GM23248 (cell line): ENCODE data around the gene CARD18. TPM values are rescaled to one million over a fixed set of nuclear protein-coding genes. Genes with fewer than 3 reads are reported as not detected.

Source experiments
- DNase-seq: peaks from one replicate; pipeline ENCODE4 v3.0.0-alpha.2; 2015
- H2AFZ ChIP-seq: fragments of 200-600 bp; sonication (generic); 2 replicates; pipeline ENCODE4 v1.6.1; 2016; ENCODE audit warnings: antibody characterized with exemption
- H3F3A ChIP-seq: fragments of 200-600 bp; sonication (generic); 2 replicates; pipeline ENCODE4 v1.6.1; 2016; ENCODE audit warnings: mild to moderate bottlenecking, antibody characterized with exemption, mixed run types; ENCODE audit not compliant: insufficient read depth
- H3K27ac ChIP-seq: fragments of 200-600 bp; sonication (generic); 2 replicates; pipeline ENCODE4 v1.5.1; 2016; ENCODE audit warnings: mild to moderate bottlenecking
- H3K27me3 ChIP-seq: fragments of 200-600 bp; sonication (generic); replicated peaks from 2 replicates; pipeline ENCODE4 v1.6.1; 2016; ENCODE audit warnings: mild to moderate bottlenecking; ENCODE audit not compliant: insufficient read depth
- H3K36me3 ChIP-seq: fragments of 200-600 bp; sonication (generic); 2 replicates; pipeline ENCODE4 v1.6.1; 2016; ENCODE audit warnings: low read depth, mild to moderate bottlenecking
- H3K4me1 ChIP-seq: fragments of 200-600 bp; sonication (generic); 2 replicates; pipeline ENCODE4 v1.6.1; 2016; ENCODE audit warnings: mild to moderate bottlenecking; ENCODE audit not compliant: insufficient read depth
- H3K4me2 ChIP-seq: fragments of 200-600 bp; sonication (generic); one replicate; pipeline ENCODE4 v1.6.1; 2016; ENCODE audit warnings: mild to moderate bottlenecking; ENCODE audit not compliant: unreplicated experiment
- H3K4me3 ChIP-seq: fragments of 200-600 bp; sonication (generic); 2 replicates; pipeline ENCODE4 v1.5.1; 2016; ENCODE audit warnings: mild to moderate bottlenecking
- H3K79me2 ChIP-seq: fragments of 200-600 bp; sonication (generic); 2 replicates; pipeline ENCODE4 v1.6.1; 2016; ENCODE audit warnings: mild to moderate bottlenecking; ENCODE audit not compliant: insufficient read depth
- H3K9ac ChIP-seq: fragments of 200-600 bp; sonication (generic); 2 replicates; pipeline ENCODE4 v1.6.1; 2016; ENCODE audit warnings: mild to moderate bottlenecking
- H3K9me2 ChIP-seq: fragments of 200-600 bp; sonication (generic); 2 replicates; pipeline ENCODE4 v1.6.1; 2016; ENCODE audit warnings: mixed run types, mild to moderate bottlenecking, moderate library complexity; ENCODE audit not compliant: insufficient read depth
- H3K9me3 ChIP-seq: fragments of 200-600 bp; sonication (generic); one replicate; pipeline ENCODE4 v1.6.1; 2017; ENCODE audit warnings: low read depth
- H4K20me1 ChIP-seq: fragments of 200-600 bp; sonication (generic); 2 replicates; pipeline ENCODE4 v1.6.0; 2016; ENCODE audit not compliant: insufficient read depth
- EZH2 ChIP-seq: fragments of 200-600 bp; sonication (generic); IDR thresholded peaks from 2 replicates; pipeline ENCODE4 v1.6.1; 2018; ENCODE audit warnings: antibody characterized with exemption, mild to moderate bottlenecking; ENCODE audit not compliant: insufficient read depth, poor library complexity, severe bottlenecking
- EZH2phosphoT487 ChIP-seq: fragments of 200-600 bp; sonication (generic); IDR thresholded peaks from 2 replicates; pipeline ENCODE4 v1.6.1; 2018; ENCODE audit warnings: antibody characterized with exemption, moderate library complexity, mild to moderate bottlenecking, low read depth; ENCODE audit not compliant: insufficient read depth
- WGBS, 2 experiments: methylation state at CpG; one replicate each; pipeline ENCODE4 v1.1.6; 2015 to 2017; ENCODE audit warnings: low lambda C conversion rate in 2 of 2, low coverage in 1 of 2; ENCODE audit errors: missing lambda C conversion rate in 2 of 2; 5-methylcytosine and 5-hydroxymethylcytosine counted together
- in situ Hi-C: fragments of 300-500 bp; cut with MboI; formaldehyde crosslinking; loops from 2 replicates; pipeline ENCODE4 v1.15.0; 2020
- polyA plus RNA-seq: library from polyadenylated mRNA; unstranded; fragments of >200 nt; fragmentation: Nextera tagmentation; extraction: Ambion mirVana; gene quantifications from 2 replicates; pipeline ENCODE4 v1.2.1, GENCODE V29; 2016
- total RNA-seq: library from RNA; depleted of rRNA; stranded (reverse); fragments of >200 nt; shearing (Covaris generic); gene quantifications from 2 replicates; pipeline ENCODE4 v1.2.3, GENCODE V29; 2014

The CARD18 gene
- total and polyA plus RNA-seq, 2 experiments from 2014 or later = not detected

DNA sequence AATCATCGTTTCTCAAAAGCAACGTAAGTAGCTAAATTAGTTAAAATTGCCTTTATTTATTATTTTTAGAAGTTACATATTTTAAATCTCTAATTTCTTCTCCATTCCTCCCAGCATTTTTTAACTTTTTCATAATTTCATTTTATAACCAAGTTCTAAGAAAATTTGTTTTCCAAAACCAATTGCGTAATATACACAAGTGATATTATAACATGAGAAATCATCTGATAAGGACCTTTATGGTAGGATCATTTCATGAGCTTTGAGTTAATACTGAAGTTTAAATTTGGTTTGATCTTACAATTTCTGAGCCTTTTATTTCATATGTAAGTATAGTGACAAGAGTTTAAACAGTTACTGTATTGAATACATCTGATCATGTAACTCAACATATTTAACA, 27.7 kb upstream of the CARD18 start:
- no peaks in the 10 kb centered on the region for H3K9me2 ChIP-seq
- in situ Hi-C loops = no loop called here
- H3K27ac ChIP-seq = no peak overlapping the region
- H4K20me1 ChIP-seq = no peaks in the 10 kb centered on the region
- H3F3A ChIP-seq = peaks cover 9% of the 10 kb centered on the region; the same call in 1 of the 2 replicates
- no peak overlapping the region for H2AFZ ChIP-seq
- peaks cover 8% of the 10 kb centered on the region for H3K4me1 ChIP-seq
- H3K4me3 ChIP-seq = no peak overlapping the region
- H3K36me3 ChIP-seq = no peaks in the 10 kb centered on the region
- no peak overlapping the region for H3K4me2 ChIP-seq
- TF ChIP-seq EZH2 (no peak), EZH2phosphoT487 (no peak)
- H3K79me2 ChIP-seq = no peaks in the 10 kb centered on the region
- H3K9me3 ChIP-seq = no peaks in the 10 kb centered on the region
- H3K9ac ChIP-seq = no peak overlapping the region
- no peak for DNase-seq
- H3K27me3 ChIP-seq = no peaks in the 10 kb centered on the region
- 95 to 97% methylated on average over 3 of the region's 3 CpGs for WGBS, 2 experiments

GRCh38 chr11:105164208-105164607, 24.6 kb upstream of the CARD18 start:
- Histone ChIP-seq H3F3A (peaks cover 9% of the 10 kb centered on the region; the same call in 1 of the 2 replicates), H3K36me3 (no peaks in the 10 kb centered on the region), H3K4me3 (no peak overlapping the region), H3K27me3 (no peaks in the 10 kb centered on the region), H4K20me1 (no peaks in the 10 kb centered on the region), H3K4me2 (no peak overlapping the region), H3K9me3 (no peaks in the 10 kb centered on the region), H3K79me2 (no peaks in the 10 kb centered on the region), H3K9ac (no peak overlapping the region), H2AFZ (no peak overlapping the region), H3K27ac (no peak overlapping the region), H3K4me1 (peaks cover 8% of the 10 kb centered on the region), H3K9me2 (0 out of 2 replicates have a peak, but pooled peaks cover 6% of the 10 kb centered on the region)
- no peak for TF ChIP-seq EZH2phosphoT487
- TF ChIP-seq EZH2 = no peak
- DNase-seq = no peak
- in situ Hi-C loops = no loop called here
- 89 to 93% methylated on average over 4 of the region's 4 CpGs for WGBS, 2 experiments

DNA sequence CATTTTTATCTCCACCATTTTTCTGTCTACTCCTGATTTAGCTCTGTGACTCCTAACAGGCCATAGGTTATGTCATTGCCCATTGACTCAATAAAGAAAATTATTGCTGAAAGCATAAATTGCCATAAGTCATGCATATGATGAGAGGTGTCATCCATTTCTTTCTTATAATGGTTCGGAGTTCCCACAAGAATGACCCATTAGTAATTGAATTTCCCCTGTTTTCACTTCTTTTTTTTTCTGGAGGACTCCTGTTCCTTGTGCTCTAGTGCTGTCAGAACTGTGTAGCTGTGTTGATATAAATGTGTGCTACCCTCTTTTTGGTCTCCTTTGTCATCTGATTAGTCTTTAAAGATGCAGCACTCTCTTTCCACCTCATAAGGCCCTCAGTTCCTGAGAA, 22.9 kb upstream of the CARD18 start:
- in situ Hi-C loops = no loop called here
- H3F3A ChIP-seq = no peaks in the 10 kb centered on the region
- H3K27ac ChIP-seq = no peak overlapping the region
- DNase-seq = no peak
- 45 to 61% methylated on average over 1 of the region's 1 CpG for WGBS, 2 experiments
- no peaks in the 10 kb centered on the region for H3K9me3 ChIP-seq
- H3K4me3 ChIP-seq = no peak overlapping the region
- H3K27me3 ChIP-seq = no peaks in the 10 kb centered on the region
- H3K4me1 ChIP-seq = no peaks in the 10 kb centered on the region
- no peaks in the 10 kb centered on the region for H3K79me2 ChIP-seq
- no peak overlapping the region for H3K9ac ChIP-seq
- TF ChIP-seq EZH2phosphoT487 = no peak
- no peak for TF ChIP-seq EZH2
- no peak overlapping the region for H3K4me2 ChIP-seq
- no peaks in the 10 kb centered on the region for H4K20me1 ChIP-seq
- H3K36me3 ChIP-seq = no peaks in the 10 kb centered on the region
- no peak overlapping the region for H2AFZ ChIP-seq
- 0 out of 2 replicates have a peak, but pooled peaks cover 6% of the 10 kb centered on the region for H3K9me2 ChIP-seq

DNA sequence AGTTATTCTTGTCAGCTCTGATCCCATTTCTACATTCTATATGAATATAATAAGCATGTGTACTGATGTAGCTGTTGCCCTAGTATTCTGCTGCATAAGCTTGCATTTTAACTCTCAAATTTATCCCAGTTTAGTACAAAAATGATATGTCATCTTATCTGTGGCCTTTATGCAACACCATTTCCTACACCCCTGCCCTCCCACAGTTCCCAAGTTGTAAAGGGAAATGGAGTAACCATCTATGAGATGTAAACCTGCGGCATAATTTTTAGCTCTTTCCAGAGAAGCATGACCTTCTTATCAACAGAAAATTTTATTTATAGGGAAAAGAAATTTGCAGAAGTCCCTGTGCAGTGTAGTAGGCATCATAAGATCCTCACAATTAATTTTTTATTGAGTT, 18.9 kb upstream of the CARD18 start:
- H2AFZ ChIP-seq = no peak overlapping the region
- H3K27me3 ChIP-seq = no peaks in the 10 kb centered on the region
- no peak overlapping the region for H3K27ac ChIP-seq
- no peaks in the 10 kb centered on the region for H4K20me1 ChIP-seq
- H3K79me2 ChIP-seq = no peaks in the 10 kb centered on the region
- no peaks in the 10 kb centered on the region for H3K36me3 ChIP-seq
- no peak overlapping the region for H3K4me2 ChIP-seq
- no peaks in the 10 kb centered on the region for H3K4me1 ChIP-seq
- 89 to 97% methylated on average over 1 of the region's 1 CpG for WGBS, 2 experiments
- H3K4me3 ChIP-seq = no peak overlapping the region
- no peak for DNase-seq
- TF ChIP-seq EZH2phosphoT487 = no peak
- TF ChIP-seq EZH2 = no peak
- H3K9me2 ChIP-seq = 0 out of 2 replicates have a peak, but pooled peaks cover 6% of the 10 kb centered on the region
- no peak overlapping the region for H3K9ac ChIP-seq
- no peaks in the 10 kb centered on the region for H3K9me3 ChIP-seq
- in situ Hi-C loops = no loop called here
- H3F3A ChIP-seq = no peaks in the 10 kb centered on the region

DNA sequence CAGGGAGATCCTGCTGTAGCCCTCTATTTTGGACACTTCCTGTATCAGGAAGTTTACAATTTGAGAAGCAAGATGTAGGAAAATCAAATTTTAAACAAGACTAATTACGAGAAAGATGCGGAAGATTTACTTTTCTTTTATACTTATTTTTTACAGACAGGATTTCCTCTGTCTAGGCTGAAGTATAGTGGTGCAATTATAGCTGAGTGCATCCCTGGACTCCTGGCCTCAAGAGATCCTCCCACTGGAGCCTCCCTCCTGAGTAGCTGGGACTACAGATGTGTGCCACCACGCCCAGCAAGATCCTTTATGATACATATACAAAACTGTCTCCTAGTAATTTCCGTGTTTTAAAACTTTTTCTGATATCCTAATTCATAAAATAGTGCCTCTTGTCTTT, 17.2 kb upstream of the CARD18 start:
- DNase-seq = no peak
- H3K27me3 ChIP-seq = no peaks in the 10 kb centered on the region
- H3K27ac ChIP-seq = no peak overlapping the region
- peaks cover 8% of the 10 kb centered on the region; the same call in 1 of the 2 replicates for H3F3A ChIP-seq
- no peaks in the 10 kb centered on the region for H3K4me1 ChIP-seq
- no peaks in the 10 kb centered on the region for H4K20me1 ChIP-seq
- no peaks in the 10 kb centered on the region for H3K36me3 ChIP-seq
- 0 out of 2 replicates have a peak, but pooled peaks cover 6% of the 10 kb centered on the region for H3K9me2 ChIP-seq
- no peak overlapping the region for H3K9ac ChIP-seq
- no peaks in the 10 kb centered on the region for H3K9me3 ChIP-seq
- TF ChIP-seq EZH2phosphoT487 = no peak
- no peak for TF ChIP-seq EZH2
- no peak overlapping the region for H3K4me3 ChIP-seq
- in situ Hi-C loops = no loop called here
- no peaks in the 10 kb centered on the region for H3K79me2 ChIP-seq
- WGBS, 2 experiments = 70 to 76% methylated on average over 4 of the region's 4 CpGs
- no peak overlapping the region for H2AFZ ChIP-seq
- H3K4me2 ChIP-seq = no peak overlapping the region
